PC-3 (cell line): ENCODE measurements around the gene DOCK1.

ENCODE experiments used
- CTCF ChIP-seq: fragments of 300-600 bp; sonication (generic); conservative IDR thresholded peaks from 2 replicates; pipeline ENCODE4 v1.5.1; 2017; ENCODE audit warnings: antibody characterized with exemption, low read depth, mild to moderate bottlenecking, low read length
- EZH2 ChIP-seq: fragments of 300-600 bp; sonication (generic); IDR thresholded peaks from one replicate; pipeline ENCODE4 v1.6.1; 2017; ENCODE audit warnings: antibody characterized with exemption, mild to moderate bottlenecking, low read length; ENCODE audit not compliant: unreplicated experiment
- EZH2phosphoT487 ChIP-seq: fragments of 300-600 bp; sonication (generic); IDR thresholded peaks from 2 replicates; pipeline ENCODE4 v1.6.1; 2018; ENCODE audit warnings: mild to moderate bottlenecking, antibody characterized with exemption, low read length, borderline replicate concordance

DNA sequence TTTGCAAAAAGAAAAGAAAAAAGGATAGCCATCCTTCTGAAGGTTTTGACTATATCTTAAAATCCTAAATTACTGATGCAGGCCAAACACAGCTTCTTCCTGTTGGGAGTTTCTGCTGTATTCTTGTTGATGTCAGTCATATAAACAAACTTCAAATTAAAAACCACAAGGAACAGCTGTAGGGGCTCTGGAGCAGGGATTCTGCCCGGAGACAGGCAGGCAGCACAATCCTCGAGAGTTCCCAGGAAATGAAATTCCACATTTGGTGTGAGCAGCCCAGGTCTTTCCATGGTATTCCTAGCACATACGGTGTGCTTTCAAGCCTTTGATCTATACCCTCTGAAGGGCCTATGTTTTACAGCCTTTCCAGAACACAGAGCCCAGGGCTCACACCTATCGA lies 248.0 kb downstream of the DOCK1 start:
- TF ChIP-seq CTCF (no peak), EZH2 (no peak), EZH2phosphoT487 (no peak)
